RWPE2 (cell line): ENCODE data around the gene GRIP1.

Source experiments
- ATAC-seq: fragments of 200-7000 bp; cut with Tn5 transposase; 3 replicates; pipeline ENCODE4 v1.9.1; 2021; ENCODE audit warnings: low read depth
- DNase-seq: peaks from one replicate; pipeline ENCODE4 v3.0.0-alpha.2; 2020; ENCODE audit warnings: low spot score
- H3K27ac ChIP-seq: fragments of 450-650 bp; 2 replicates; pipeline ENCODE4 v1.5.1; 2017; ENCODE audit warnings: mild to moderate bottlenecking; ENCODE audit not compliant: poor library complexity, severe bottlenecking
- H3K27me3 ChIP-seq: fragments of 250-450 bp; sonication (Bioruptor Pico); 2 replicates; pipeline ENCODE4 v1.5.1; 2021; ENCODE audit warnings: mild to moderate bottlenecking, moderate library complexity; ENCODE audit not compliant: insufficient read depth, poor library complexity, severe bottlenecking
- H3K36me3 ChIP-seq: fragments of 250-450 bp; sonication (Bioruptor Pico); 2 replicates; pipeline ENCODE4 v1.5.1; 2020; ENCODE audit warnings: low read depth, mild to moderate bottlenecking, moderate library complexity
- H3K4me1 ChIP-seq: fragments of 250-450 bp; sonication (Bioruptor Pico); 2 replicates; pipeline ENCODE4 v1.5.1; 2021; ENCODE audit warnings: mild to moderate bottlenecking, moderate library complexity; ENCODE audit not compliant: insufficient read depth, poor library complexity, severe bottlenecking
- H3K4me3 ChIP-seq: fragments of 250-450 bp; sonication (Bioruptor Pico); 2 replicates; pipeline ENCODE4 v1.5.1; 2021; ENCODE audit warnings: mild to moderate bottlenecking, moderate library complexity; ENCODE audit not compliant: severe bottlenecking
- H3K9me3 ChIP-seq: fragments of 250-450 bp; sonication (Bioruptor Pico); 2 replicates; pipeline ENCODE4 v1.5.1; 2021; ENCODE audit warnings: mild to moderate bottlenecking, moderate library complexity; ENCODE audit not compliant: severe bottlenecking
- TF ChIP-seq, protein P1 (sequence below): fragments of 450-650 bp; IDR thresholded peaks from one replicate; pipeline ENCODE4 v1.5.1; 2017; ENCODE audit warnings: mild to moderate bottlenecking, moderate library complexity; ENCODE audit not compliant: poor library complexity, severe bottlenecking

The GRIP1 gene

DNA sequence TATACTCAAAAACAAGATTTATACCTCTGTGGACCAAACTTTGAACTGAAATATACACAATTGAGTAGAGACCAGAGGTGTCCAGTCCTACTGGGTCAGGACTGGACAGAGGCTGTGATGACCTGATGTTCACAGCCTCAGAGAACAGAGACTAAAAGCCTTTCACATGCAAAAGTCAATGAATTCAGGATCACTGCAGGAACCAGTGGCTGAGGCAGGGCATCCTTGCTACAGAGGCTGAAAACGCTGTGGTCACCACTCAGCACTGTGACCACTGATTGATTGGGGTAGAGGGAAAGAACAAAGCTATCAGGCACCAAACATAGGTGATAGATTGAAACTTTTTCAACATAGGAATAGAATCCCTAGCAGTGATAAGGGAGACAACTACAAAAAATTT is 25.1 kb downstream of the GRIP1 start:
- no peaks in the 10 kb centered on the region for H3K36me3 ChIP-seq
- TF ChIP-seq, protein P1, sequence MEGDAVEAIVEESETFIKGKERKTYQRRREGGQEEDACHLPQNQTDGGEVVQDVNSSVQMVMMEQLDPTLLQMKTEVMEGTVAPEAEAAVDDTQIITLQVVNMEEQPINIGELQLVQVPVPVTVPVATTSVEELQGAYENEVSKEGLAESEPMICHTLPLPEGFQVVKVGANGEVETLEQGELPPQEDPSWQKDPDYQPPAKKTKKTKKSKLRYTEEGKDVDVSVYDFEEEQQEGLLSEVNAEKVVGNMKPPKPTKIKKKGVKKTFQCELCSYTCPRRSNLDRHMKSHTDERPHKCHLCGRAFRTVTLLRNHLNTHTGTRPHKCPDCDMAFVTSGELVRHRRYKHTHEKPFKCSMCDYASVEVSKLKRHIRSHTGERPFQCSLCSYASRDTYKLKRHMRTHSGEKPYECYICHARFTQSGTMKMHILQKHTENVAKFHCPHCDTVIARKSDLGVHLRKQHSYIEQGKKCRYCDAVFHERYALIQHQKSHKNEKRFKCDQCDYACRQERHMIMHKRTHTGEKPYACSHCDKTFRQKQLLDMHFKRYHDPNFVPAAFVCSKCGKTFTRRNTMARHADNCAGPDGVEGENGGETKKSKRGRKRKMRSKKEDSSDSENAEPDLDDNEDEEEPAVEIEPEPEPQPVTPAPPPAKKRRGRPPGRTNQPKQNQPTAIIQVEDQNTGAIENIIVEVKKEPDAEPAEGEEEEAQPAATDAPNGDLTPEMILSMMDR: no peak
- DNase-seq: no peak
- no peak for ATAC-seq
- no peaks in the 10 kb centered on the region for H3K9me3 ChIP-seq
- H3K27me3 ChIP-seq: no peaks in the 10 kb centered on the region
- H3K27ac ChIP-seq: no peak overlapping the region
- H3K4me3 ChIP-seq: no peak overlapping the region
- H3K4me1 ChIP-seq: peaks cover 1% of the 10 kb centered on the region

DNA sequence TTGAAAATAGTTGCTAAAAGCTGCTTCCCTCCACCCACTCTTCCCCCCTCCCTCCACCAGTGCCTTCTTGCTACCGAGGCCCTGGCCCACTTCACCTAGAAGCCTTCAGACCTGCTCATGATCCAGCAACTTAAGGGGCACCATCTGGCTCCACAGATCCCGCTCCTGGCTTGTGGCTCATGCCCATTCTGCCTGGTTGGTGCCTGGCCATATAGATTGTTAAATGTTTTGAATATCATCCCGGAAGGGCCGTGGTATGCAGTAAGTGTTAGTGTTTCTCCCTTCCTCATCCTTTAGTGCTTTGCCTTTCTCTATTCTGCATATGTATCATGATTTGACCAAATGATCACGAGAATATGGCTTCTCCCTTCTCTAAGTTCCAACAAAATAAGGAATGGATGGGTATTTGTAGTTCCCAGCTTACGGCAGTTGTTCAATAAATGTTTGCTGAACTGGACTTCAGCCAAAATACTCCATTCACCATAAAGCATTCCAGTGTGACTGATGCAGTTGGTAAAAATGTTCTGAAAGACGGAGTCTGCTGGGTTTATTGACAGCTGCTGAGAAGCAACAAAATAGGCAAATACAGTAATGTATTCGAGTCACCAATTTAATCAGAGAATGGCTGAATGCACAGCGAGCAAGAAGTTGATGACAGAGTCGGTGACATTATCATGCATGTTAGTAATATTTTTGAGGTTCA is 30.7 kb downstream of the GRIP1 start:
- H3K27me3 ChIP-seq: no peaks in the 10 kb centered on the region
- peaks cover 28% of the 10 kb centered on the region for H3K4me1 ChIP-seq
- H3K36me3 ChIP-seq: no peaks in the 10 kb centered on the region
- peak overlapping the region; percentile 80 for H3K27ac ChIP-seq
- no peak for DNase-seq
- TF ChIP-seq, protein P1: no peak
- ATAC-seq: peak; percentile 61
- no peak overlapping the region for H3K4me3 ChIP-seq
- H3K9me3 ChIP-seq: no peaks in the 10 kb centered on the region

DNA sequence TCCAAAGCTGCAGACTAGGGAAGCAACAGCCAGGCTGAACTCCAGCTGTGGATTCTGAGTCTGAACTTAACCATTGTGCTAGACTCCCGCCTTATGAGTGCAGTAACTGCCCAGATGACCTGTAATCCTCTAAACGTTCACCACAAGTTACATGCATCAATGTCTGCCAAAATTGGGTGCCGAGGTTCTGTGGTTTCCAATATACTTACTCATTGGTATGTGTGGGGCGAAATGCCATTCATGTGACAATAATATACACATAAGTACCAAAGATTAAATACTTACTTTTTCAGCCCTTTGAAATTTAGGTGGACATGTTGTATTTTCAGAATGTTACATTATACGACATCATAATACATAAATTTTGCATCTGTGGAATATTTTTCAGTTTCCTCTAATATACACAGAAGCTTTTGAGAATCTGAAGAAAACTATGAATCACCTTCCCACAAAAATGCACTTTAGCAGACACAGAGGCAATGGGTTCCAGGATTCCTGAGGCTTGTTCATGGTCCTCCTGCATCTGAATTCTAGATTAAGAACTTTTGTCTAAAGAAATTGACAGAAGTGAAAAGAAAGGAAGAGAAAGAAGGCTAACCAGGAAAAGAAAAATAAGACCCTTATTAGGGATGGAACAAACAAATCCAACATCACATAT is 31.7 kb downstream of the GRIP1 start:
- H3K4me1 ChIP-seq: peaks cover 28% of the 10 kb centered on the region
- TF ChIP-seq, protein P1: no peak
- H3K27me3 ChIP-seq: no peaks in the 10 kb centered on the region
- H3K4me3 ChIP-seq: no peak overlapping the region
- no peaks in the 10 kb centered on the region for H3K9me3 ChIP-seq
- DNase-seq (peak; percentile 75), ATAC-seq (peak; percentile 91)
- H3K27ac ChIP-seq: peak overlapping the region; percentile 80
- no peaks in the 10 kb centered on the region for H3K36me3 ChIP-seq

DNA sequence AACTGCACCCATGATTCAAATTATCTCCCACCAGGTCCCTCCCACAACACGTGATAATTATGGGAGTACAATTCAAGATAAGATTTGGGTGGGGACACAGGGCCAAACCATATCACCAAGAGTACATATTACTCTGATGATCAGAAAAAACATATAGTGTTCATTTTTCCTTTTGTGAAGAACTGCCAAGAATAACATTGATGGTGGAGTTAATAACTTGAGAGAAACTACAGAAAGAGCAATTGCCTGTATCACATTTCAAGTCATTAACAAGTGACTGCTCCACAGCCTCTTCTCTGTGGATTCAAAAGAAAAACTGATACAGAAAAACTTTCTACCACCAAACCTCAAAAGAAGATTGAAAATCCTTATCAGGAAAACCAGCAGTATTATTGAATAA is 34.7 kb downstream of the GRIP1 start:
- TF ChIP-seq, protein P1: no peak
- Histone ChIP-seq H3K27ac (no peak overlapping the region), H3K9me3 (no peaks in the 10 kb centered on the region), H3K36me3 (no peaks in the 10 kb centered on the region), H3K4me1 (peaks cover 28% of the 10 kb centered on the region), H3K4me3 (no peak overlapping the region), H3K27me3 (no peaks in the 10 kb centered on the region)
- no peak for DNase-seq
- no peak for ATAC-seq
